Upper lobe of right lung (tissue), 1 donor: ENCODE data around the gene CAGE1. TPM values are rescaled to one million over a fixed set of nuclear protein-coding genes. Genes with fewer than 3 reads are reported as not detected.
A peak's percentile ranks its signal among the peaks of the same experiment; 100 is the strongest.

Experiments used
- ATAC-seq: fragments of 200-7000 bp; cut with Tn5 transposase; one replicate; pipeline ENCODE4 v1.9.1; 2020; ENCODE audit warnings: mild to moderate bottlenecking, moderate library complexity
- DNase-seq: peaks from one replicate; pipeline ENCODE4 v3.0.0-alpha.2; 2020
- H3K27ac ChIP-seq: fragments of 200-600 bp; one replicate; pipeline ENCODE4 v1.8.0; 2022
- H3K27me3 ChIP-seq: fragments of 200-600 bp; one replicate; pipeline ENCODE4 v1.8.0; 2022; ENCODE audit warnings: mild to moderate bottlenecking
- H3K36me3 ChIP-seq: fragments of 200-600 bp; one replicate; pipeline ENCODE4 v1.8.0; 2022
- H3K4me1 ChIP-seq: fragments of 200-600 bp; one replicate; pipeline ENCODE4 v1.8.0; 2022
- H3K4me3 ChIP-seq: fragments of 200-600 bp; one replicate; pipeline ENCODE4 v1.8.0; 2022; ENCODE audit warnings: mild to moderate bottlenecking
- H3K9me3 ChIP-seq: fragments of 200-600 bp; one replicate; pipeline ENCODE4 v1.8.0; 2022
- CTCF ChIP-seq: fragments of 200-600 bp; IDR thresholded peaks from one replicate; pipeline ENCODE4 v1.8.0; 2022; ENCODE audit warnings: antibody characterized with exemption
- intact Hi-C: fragments of 100-400 bp; cut with DNase I; formaldehyde crosslinking; loops from one replicate; pipeline ENCODE4 v1.11.0; 2022
- total RNA-seq: library from RNA; stranded (reverse); fragmentation: NEBNext Ultra II Directional; extraction: Animal tissue kit (Norgen Biotek cat#: 25700); gene quantifications from one replicate; pipeline ENCODE4 v1.2.1, GENCODE V29; 2021
- donor health status: DM: no; HTN: yes; CAD: no; lungs with severe emphysema.

The CAGE1 gene
- total RNA-seq, 1 donor from 2014 or later = not detected

DNA sequence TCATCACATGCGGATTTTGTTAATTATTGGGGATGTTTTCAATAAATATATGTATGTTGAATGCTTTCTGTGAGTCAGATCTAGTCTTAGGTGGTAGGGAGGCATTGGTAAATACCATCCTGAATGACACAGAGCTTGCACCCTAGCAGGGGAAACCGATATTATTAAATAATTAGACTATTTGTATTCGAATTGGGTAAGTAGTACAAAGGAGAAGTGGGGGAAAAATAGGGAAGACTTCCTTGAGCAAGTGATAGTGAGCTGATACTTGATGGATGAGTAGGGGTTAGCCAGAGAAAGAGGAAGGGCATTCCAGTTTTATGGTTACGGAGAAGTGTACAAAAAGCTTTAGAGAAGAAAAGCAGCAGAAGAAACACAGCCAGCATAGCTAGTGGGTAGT is 1.6 kb upstream of the CAGE1 start:
- peaks cover 27% of the 10 kb centered on the region for H3K36me3 ChIP-seq
- H3K27me3 ChIP-seq = no peaks in the 10 kb centered on the region
- H3K4me1 ChIP-seq = peaks cover 24% of the 10 kb centered on the region
- TF ChIP-seq CTCF = no peak
- no peak for ATAC-seq
- H3K9me3 ChIP-seq = no peaks in the 10 kb centered on the region
- intact Hi-C loops = no loop called here
- H3K4me3 ChIP-seq = peak overlapping the region; percentile 75
- DNase-seq = no peak
- no peak overlapping the region for H3K27ac ChIP-seq

DNA sequence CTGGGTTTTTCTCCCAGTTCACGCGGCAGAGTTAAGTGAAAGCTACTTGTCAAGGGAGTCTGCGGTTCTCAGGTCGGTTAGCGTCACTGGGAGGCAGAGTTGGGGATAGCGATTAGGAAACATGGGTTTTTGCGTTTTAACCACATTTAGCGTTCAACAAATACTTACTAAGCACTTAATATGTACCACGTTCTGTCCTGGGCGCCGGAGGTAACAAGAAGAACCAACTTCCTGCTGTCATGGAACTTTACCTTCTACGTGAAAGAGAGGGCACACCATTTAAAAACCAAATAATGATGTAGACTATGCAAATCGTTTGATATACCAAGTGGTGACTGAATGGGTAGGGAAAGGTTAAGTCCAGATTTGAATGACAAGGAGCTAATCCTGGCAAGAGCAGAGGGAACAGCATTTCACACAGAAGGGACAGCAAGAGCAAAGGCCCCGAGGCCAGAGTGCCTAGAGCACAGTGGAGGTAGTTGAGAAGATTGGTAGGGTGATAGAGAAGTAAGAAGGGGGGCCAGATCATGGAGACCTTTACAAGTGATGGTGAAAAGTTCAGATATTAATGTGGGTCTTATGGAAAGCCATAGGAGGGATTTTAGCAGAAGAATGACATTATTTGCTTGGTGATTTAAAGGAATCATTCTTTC is 810 bp upstream of the CAGE1 start:
- TF ChIP-seq CTCF = no peak
- Histone ChIP-seq H3K4me1 (peaks cover 24% of the 10 kb centered on the region), H3K9me3 (no peaks in the 10 kb centered on the region), H3K4me3 (peak overlapping the region; percentile 75), H3K36me3 (peaks cover 20% of the 10 kb centered on the region), H3K27ac (peak overlapping the region; percentile 90), H3K27me3 (no peaks in the 10 kb centered on the region)
- no peak for DNase-seq
- intact Hi-C loops = no loop called here
- ATAC-seq = no peak

- H3K27me3 ChIP-seq = no peaks in the 10 kb centered on the region
- H3K4me1 ChIP-seq = peaks cover 24% of the 10 kb centered on the region
- TF ChIP-seq CTCF = no peak
- DNase-seq (no peak), ATAC-seq (peak; percentile 88)
- H3K36me3 ChIP-seq = peaks cover 9% of the 10 kb centered on the region
- intact Hi-C loops = no loop called here
- peak overlapping the region; percentile 75 for H3K4me3 ChIP-seq
- H3K27ac ChIP-seq = peak overlapping the region; percentile 90
- H3K9me3 ChIP-seq = no peaks in the 10 kb centered on the region
Measured at GRCh38 chr6:7389162-7389450, 436 bp downstream of the CAGE1 start.

DNA sequence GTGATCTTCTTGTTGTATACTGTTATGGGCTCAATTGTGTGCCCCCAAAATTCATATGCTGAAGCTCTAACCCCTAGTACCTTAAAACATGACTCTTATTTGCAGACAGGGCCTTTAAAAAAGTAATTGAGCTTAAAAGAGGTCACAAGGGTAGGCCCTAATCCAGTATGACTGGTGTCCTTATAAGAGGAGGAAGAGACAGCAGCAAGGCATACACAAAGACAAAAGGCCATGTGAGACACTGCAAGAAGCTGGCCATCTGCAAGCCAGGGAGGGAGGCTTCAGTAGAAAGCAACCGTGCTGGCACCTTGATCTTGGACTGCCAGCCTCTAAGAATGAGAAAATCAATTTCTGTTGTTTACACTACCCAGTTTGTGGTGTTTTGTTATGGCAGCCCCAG is 8.4 kb downstream of the CAGE1 start:
- Histone ChIP-seq H3K36me3 (no peaks in the 10 kb centered on the region), H3K27ac (no peak overlapping the region), H3K4me3 (no peak overlapping the region), H3K9me3 (no peaks in the 10 kb centered on the region), H3K4me1 (no peaks in the 10 kb centered on the region), H3K27me3 (no peaks in the 10 kb centered on the region)
- ATAC-seq = no peak
- no peak for TF ChIP-seq CTCF
- DNase-seq = no peak
- intact Hi-C loops = no loop called here

GRCh38 chr6:7378740-7379139 is 10.8 kb downstream of the CAGE1 start:
- TF ChIP-seq CTCF = no peak
- intact Hi-C loops = no loop called here
- H3K9me3 ChIP-seq = no peaks in the 10 kb centered on the region
- ATAC-seq (no peak), DNase-seq (no peak)
- H3K27ac ChIP-seq = no peak overlapping the region
- no peaks in the 10 kb centered on the region for H3K36me3 ChIP-seq
- H3K4me1 ChIP-seq = no peaks in the 10 kb centered on the region
- H3K27me3 ChIP-seq = no peaks in the 10 kb centered on the region
- H3K4me3 ChIP-seq = no peak overlapping the region

DNA sequence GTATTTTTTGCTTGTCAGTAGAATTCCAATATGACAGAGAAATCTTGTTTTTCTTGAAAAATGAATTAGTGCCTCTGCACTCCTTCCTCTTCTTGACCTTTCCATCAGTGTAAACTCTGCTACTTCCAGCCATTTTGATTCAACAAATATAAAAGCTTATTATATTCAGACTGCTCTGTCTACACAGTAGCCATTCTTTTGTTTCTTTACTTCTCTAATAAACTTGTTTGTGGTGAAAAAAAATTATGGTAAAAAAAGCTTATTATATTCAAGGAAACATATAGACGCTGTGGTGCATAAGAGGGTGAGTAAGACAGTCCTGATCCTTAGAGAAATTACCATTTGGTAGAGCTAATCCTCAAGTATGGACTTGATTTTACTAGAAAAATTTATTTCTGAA is 11.6 kb downstream of the CAGE1 start:
- no peaks in the 10 kb centered on the region for H3K27me3 ChIP-seq
- no peaks in the 10 kb centered on the region for H3K36me3 ChIP-seq
- no peaks in the 10 kb centered on the region for H3K9me3 ChIP-seq
- no peak overlapping the region for H3K27ac ChIP-seq
- no peak for TF ChIP-seq CTCF
- H3K4me3 ChIP-seq = no peak overlapping the region
- ATAC-seq = no peak
- no peaks in the 10 kb centered on the region for H3K4me1 ChIP-seq
- intact Hi-C loops = no loop called here
- no peak for DNase-seq
